Skin of body (tissue), 2 donors: Measurements from ENCODE around the gene DENND1C. TPM values are rescaled to one million over a fixed set of nuclear protein-coding genes. Genes with fewer than 3 reads are reported as not detected.

Experiments
- DNase-seq: peaks from one replicate; lab custom pipeline; 2025; lab: John Stamatoyannopoulos, UW
- total RNA-seq: library from RNA; depleted of rRNA; stranded (reverse); fragments of >200 nt; gene quantifications from one replicate; pipeline ENCODE4 v1.2.3, GENCODE V29; 2014

The DENND1C gene
- total RNA-seq, 1 donor from 2014 or later = 0.69 TPM

GRCh38 chr19:6480848-6481415 lies 655 bp downstream of the DENND1C start:
- DNase-seq = no peak

- DNase-seq = no peak
Measured at GRCh38 chr19:6479836-6480398, 1.7 kb downstream of the DENND1C start.

- DNase-seq = no peak
Measured at GRCh38 chr19:6478815-6479214, 2.8 kb downstream of the DENND1C start.

DNA sequence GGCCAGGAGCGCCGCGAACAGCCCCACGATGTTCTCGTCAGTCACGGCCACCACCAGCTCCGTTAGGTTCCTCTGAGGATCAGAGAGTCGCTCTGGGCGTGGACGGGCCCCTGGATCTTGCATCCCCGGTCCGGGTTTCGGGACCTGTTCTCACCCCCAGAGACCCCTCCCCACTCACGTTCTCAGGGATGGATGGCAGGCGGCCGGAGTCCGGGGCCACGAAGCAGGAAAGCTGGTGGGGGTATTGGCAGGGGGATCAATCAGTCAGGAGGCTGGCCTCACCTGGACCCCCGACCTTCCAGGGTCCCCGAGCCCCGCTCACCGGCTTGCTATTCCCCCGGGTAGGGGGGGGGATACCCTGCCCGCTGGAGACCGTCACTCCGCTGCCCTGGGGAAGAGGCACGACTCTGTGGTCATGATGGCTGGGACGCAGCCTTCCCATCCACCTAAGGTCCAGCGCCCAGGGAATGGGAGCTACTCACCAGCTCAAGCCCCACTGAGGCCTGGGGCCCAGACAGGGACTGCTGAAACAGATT lies 4.6 kb downstream of the DENND1C start:
- DNase-seq = no peak

GRCh38 chr19:6476155-6476895 lies 5.3 kb downstream of the DENND1C start:
- DNase-seq = no peak

- no peak for DNase-seq
Measured at GRCh38 chr19:6475321-6476108, 6.1 kb downstream of the DENND1C start.

DNA sequence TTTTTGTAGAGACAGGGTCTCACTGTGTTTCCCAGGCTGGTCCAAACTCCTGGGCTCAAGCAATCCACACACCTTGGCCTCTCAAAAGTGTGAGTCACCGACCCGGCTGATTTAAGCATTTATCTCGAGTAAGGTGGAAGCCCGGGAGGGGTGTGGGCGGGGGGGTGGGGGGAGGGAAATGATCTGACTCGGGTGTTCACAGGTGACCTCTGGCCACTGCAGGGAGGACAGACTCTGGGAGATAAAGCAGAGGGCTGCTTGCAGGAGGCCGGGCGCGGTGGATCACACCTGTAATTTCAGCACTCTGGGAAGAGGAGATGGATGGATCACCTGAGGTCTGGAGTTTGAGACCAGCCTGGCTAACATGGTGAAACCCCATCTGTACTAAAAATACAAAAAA lies 7.9 kb downstream of the DENND1C start:
- no peak for DNase-seq

DNA sequence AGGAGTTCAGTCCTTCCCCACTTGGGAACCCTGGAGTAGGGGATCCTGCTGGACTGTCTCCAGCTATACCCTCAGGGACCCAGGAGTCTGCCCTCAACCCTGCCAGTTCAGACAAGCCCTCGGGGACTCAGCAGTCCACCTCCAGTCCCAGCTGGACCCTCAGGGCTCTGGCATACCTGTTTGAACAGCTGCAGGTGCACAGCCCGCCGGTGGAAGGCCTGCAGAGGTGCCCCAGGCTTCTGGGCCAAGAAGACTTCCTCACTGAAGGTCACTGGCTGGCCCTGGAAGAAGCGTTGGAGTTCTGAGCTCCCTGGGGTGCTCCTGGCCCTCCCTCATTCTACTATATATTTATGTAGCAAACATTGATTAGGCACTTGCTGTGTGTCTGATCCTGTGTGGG lies 8.9 kb downstream of the DENND1C start:
- DNase-seq = no peak

- DNase-seq = no peak
Measured at GRCh38 chr19:6471076-6471475, 10.5 kb downstream of the DENND1C start.

- DNase-seq = no peak
Measured at GRCh38 chr19:6470173-6470572, 11.4 kb downstream of the DENND1C start.

DNA sequence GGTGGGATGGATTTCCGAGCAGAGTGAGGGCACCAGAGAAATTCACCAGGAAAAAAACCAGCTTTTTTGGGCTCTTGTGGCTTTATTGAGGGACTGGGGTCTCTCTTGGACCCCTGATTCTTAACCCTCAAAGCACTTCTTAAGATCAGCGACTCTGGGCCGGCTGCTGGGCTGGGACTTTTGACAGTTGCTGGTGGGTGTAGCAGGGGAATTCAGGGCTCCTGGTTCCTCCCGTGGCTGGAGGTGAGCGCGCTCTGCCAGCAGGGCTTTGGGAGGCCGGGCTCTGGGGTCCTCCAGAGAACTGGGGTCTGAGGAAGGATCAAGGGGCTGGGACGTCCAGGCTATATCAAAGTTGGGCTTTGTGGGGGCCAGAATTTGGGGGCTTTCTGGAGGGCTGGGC lies 14.2 kb downstream of the DENND1C start:
- no peak for DNase-seq

DNA sequence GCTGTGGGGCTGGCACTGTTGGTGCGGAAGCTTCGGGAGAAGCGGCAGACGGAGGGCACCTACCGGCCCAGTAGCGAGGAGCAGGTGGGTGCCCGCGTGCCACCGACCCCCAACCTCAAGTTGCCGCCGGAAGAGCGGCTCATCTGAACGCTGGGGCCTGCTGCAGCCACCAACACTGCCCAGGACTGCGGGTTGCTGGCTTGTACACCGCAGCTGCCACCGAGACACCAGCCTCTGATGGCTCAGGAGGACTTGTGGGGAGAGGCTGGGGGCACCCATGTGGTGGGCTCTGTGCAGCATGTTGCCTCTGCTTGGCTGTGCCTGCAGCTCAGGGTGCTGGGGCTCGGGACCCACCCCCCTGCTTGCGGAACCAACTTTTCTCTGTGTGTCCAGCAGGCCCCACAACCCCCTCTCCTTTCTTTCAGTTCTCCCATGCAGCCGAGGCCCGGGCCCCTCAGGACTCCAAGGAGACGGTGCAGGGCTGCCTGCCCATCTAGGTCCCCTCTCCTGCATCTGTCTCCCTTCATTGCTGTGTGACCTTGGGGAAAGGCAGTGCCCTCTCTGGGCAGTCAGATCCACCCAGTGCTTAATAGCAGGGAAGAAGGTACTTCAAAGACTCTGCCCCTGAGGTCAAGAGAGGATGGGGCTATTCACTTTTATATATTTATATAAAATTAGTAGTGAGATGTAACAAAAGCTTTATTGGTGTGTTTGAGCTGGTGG lies 14.9 kb downstream of the DENND1C start:
- DNase-seq = no peak

GRCh38 chr19:6465663-6466062 lies 15.9 kb downstream of the DENND1C start:
- no peak for DNase-seq

- no peak for DNase-seq
Measured at GRCh38 chr19:6465006-6465405, 16.6 kb downstream of the DENND1C start.

GRCh38 chr19:6464070-6464873 lies 17.3 kb downstream of the DENND1C start, which contains the start of gene CRB3:
Gene CRB3, plus strand, starts transcription at chr19:6464271. Its CDS starts 431 bp downstream, at chr19:6464702.
- no peak for DNase-seq

GRCh38 chr19:6460099-6460884 lies 21.3 kb downstream of the DENND1C start:
- DNase-seq = peak; percentile 97

DNA sequence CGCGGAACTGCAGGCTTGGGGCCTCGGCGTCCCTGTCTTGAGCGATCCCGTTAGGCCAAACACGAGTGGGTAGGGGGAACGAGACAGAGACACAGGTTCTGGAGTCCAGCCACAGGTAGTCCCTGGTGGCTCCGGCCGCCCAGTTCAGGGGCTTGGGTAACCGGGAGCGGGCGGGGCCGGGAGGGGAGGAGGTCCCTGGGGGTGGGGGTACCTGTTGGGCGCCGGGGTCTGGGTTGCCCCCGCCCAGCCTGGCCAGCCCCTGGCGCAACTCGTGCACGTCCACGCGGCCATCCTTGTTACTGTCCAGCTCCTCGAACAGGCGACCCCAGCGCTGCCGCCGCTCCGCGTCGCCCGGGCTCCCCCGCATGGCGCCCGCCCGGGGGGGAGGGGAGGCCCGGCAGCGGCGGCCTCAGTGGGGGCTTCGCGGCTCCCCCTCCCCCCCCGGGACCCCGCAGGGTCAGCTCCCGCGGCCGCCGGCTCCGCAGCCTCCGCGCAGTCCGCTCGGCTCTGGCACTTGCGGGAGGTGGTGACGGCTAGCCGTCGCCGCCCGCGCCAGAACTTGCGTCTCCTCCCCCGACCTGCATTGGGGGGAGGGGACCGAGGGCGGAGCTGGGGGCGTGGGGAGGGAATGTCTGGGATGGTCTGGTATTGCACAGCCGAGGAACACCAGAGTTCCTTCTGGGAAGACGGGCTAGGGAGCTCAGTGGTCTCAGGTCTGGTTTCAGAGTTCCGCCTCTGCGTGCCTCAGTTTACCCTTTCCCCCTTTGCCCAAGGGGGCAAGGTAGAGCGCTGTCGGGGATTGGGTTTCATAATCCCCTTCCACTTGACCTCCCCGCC lies 22.1 kb downstream of the DENND1C start, which contains the start of gene SLC25A23:
SLC25A23 (minus strand) TSS at position 531 of the 837 bp plus-strand sequence; CDS start at position 367, 164 bp downstream.
- DNase-seq = peak; percentile 67

DNA sequence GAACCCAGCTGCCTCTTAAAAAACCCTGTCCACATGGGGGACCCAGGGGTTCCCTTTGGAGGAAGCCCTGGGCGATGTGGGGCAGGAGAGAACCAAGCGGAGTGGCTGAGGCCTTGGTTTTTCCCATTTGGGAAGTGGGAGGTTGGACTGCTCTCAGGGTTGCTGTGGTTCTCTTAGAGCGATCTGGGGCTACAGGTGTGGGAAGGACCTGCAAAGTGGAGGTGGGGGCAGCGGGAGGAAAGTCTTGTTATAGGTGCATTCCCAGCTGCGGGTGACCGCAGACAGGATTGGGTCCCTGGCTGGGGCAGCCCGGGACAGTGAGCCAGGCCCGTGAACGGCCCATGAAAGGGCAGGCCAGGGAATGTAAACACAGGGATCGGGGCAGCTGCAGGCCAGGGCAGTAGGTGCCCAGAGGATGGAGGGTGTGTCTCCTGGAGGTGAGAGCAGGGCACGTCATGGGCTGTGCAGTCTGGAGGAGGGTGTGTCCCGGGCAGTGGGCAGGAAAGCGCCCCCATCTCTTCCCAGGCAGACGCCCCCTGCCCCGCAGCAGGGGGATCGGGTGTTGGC lies 22.8 kb downstream of the DENND1C start:
- DNase-seq = no peak
